HG03342 (cell line): Measurements from ENCODE around the gene TSSK6.

Source experiments
- ATAC-seq: cut with Tn5 transposase; IDR thresholded peaks from one replicate; pipeline ENCODE4 v1.9.1; 2021; ENCODE audit warnings: mild to moderate bottlenecking, moderate library complexity; ENCODE audit not compliant: unreplicated experiment

The TSSK6 gene

GRCh38 chr19:19531951-19532805, 16.8 kb upstream of the TSSK6 start:
- ATAC-seq, result no peak

DNA sequence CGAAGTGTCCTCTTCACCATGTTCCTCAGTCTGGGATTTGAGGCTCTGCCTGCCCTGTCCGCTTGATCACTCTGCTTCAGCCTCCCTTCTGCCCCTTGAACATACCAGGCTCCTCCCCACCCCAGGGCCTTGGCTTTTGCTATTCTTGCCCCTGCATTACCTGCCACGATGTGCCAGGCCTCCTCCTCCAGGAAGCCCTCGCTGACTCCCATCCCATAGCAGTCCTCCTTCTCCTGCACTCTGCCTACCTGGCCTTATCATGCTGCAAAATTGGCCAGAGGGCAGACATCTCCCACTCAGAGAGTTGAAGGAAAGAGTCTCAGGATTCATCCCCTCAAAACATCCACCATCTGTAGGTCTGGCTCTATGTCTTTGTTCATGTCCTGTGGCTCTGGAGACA, 15.5 kb upstream of the TSSK6 start:
- no peak for ATAC-seq

DNA sequence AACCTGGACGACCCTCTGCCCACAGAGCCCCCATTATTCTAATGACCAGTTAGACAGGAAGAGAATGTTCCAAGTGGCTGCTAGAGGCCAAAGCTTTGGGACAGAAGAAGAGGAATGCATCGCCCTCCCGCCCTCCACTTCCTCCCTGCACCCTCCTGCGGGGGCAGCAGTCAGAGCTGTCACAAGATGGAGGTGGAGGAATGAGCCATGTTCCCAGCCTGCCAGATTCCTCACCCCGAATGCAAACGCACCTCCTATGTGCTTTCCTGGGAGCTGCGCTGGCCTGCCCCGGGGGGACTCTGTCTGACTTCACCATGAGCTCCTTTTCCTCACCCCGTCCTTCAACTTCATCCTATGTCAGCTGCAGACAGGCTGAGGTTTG, 15.1 kb upstream of the TSSK6 start:
- ATAC-seq, result no peak

- ATAC-seq, result no peak
Observed at GRCh38 chr19:19529783-19530422, 14.6 kb upstream of the TSSK6 start.

GRCh38 chr19:19528721-19529490, 13.6 kb upstream of the TSSK6 start, which contains the start of gene YJEFN3:
Gene YJEFN3 (plus strand): TSS chr19:19528911. CDS start chr19:19528933, 22 bp downstream.
- no peak for ATAC-seq

GRCh38 chr19:19527674-19528625, 12.6 kb upstream of the TSSK6 start:
- no peak for ATAC-seq

GRCh38 chr19:19527371-19527656, 12.0 kb upstream of the TSSK6 start:
- ATAC-seq, result no peak

DNA sequence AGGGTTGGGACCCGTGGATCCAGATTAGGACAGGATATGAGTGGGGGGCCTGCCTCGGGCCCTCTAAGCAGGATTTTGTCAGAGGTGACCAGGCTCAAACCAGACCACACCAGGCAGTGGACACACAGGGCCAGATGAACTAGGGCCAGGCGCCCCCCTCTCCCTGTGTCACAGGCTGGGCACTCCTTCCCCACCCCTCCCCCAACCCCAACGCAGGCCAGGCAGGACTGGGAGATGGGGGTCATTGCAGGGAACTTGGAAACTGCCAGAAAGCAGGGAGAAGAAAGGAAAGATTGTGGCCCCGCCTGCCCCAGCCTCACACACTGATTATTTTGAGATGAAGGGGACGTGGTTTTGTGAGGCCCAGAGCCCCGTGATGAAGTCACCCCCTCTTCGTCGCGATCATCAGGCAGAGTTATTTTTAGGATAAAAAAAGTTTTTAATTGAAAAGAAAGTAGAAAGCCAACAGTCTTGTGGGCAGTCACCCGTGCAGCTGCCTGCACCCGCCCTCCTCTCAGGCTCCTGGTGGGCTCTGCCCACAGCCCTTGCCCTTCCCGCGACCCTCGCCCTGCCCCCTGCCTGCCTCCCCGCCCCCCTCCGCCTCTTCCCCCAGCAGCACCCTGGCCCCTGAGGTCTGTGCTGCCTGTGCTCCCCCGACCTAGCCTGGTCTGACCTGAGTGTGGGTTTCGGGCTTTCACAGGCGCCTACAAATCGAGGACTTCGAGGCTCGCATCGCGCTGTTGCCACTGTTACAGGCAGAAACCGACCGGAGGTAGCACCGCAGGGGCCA, 11.4 kb upstream of the TSSK6 start:
- ATAC-seq, result no peak

- ATAC-seq, result no peak
Observed at GRCh38 chr19:19525611-19526380, 10.4 kb upstream of the TSSK6 start.

- no peak for ATAC-seq
Observed at GRCh38 chr19:19524053-19524452, 8.7 kb upstream of the TSSK6 start.

DNA sequence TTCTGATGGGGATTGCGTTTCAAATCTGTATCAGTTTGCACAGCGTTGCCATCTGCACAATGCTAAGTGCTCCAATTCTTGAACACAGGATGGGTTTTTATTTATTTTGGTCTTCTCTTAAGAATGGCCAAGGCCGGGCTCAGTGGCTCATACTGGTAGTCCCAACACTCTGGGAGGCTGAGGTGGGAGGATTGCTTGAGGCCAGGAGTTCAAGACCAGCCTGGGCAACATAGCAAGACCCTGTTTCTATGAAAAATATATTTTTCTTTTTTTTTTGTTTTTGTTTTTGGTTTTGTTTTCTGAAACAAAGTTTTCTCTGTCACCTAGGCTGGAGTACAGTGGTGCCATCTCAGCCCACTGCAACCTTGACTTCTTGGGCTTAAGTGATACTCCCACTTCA, 7.8 kb upstream of the TSSK6 start:
- no peak for ATAC-seq

DNA sequence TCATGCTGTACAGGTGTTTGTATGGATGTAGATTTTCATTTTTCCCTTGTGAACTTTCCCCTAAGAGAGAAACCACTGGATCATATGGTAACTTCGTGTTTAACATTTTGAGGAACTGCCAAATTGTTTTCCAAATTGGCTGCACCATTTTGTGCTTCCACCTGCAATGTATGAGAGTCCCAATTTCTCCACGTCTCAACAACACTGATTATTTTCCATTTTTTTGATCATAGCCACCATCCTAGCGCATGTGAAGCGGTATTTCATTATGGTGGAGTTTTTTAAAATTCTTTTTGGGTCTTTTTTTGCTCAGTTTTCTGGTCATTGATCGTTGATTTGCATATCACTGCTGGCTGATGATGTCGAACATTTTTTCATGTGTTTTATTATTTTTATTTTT, 5.6 kb upstream of the TSSK6 start:
- ATAC-seq, result no peak

DNA sequence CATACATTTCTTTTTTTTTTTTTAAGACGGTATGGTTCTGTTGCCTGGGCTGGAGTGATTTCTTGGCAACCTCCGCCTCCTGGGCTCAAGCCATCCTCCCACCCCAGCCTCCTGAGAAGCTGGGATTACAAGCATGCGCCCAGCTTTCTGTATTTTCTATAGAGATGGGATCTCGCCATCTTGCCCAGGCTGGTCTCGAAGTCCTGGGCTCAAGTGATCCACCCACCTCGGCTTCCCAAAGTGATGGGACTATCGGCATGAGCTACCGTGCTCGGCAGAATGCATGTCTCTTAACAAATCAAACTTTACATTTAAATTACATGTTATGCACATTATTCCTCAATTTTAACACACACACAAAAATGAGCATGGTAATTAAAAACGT, 1.9 kb upstream of the TSSK6 start:
- ATAC-seq, result no peak

DNA sequence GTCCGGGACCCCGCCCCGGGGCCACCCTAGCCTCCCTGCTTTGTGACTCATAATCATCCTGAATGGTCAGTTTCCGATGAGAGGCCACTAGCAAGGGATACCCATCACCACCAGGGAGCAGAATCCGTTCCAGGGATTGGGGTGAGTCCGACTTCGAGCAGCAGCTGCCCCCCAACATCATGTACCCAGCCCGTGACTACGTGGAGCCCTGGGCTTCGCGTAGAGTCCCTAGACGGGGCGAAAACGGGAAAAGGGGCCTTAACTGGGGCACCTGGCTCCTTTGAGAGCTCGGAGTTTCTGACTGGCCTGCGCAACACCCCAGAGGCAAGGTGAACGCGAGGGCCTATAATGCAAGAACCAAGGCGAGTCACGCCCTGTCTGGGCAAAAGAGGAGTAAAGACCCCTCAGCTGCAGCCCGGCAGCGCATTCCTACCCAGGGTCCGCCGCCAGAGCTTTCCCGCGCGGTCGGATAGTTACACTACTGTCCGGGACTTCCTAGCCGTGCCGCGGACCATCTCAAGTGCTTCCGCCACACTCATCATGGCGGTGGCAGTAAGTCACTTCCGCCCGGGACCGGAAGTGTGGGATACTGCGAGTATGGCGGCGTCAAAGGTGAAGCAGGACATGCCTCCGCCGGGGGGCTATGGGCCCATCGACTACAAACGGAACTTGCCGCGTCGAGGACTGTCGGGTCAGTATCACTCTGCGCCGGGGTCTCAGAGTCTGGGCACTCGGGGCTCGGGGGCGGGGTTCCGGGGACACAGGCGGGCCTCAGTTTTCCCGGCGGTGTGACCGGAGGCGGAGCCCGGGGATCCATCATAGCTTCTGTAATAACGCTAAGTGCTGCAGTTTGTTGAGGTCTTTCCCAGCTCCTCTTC, 533 bp upstream of the TSSK6 start, which contains the start of gene NDUFA13:
TSS of gene NDUFA13 (plus strand) at position 584 of the 878 bp plus-strand sequence. CDS start at position 598, 14 bp downstream.
- peak; percentile 80 for ATAC-seq

DNA sequence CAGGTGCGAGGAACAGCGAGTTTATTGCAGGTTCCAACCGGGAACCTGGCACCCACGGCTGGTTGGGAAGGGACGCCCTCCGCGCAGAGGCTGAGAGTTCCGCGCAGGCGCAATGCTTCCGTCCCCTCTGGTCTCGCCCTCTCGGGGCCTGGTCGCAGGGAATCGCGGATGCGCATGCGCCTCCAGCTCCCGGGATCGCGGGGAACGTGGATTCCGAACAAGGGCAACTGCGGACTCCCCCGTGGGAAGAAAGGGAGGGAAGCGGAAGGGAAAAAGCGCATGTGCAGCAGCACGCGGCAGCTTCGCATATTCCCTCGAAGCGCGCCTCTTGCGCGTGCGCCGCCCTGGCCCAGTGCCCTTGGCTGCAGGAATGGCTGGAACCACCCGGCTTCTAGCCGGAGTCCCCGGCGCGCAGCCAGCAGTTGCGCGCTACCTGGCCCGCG, 1.1 kb downstream of the TSSK6 start:
- no peak for ATAC-seq

- no peak for ATAC-seq
Observed at GRCh38 chr19:19513682-19514081, 1.7 kb downstream of the TSSK6 start.

GRCh38 chr19:19510432-19510831, 4.9 kb downstream of the TSSK6 start:
- no peak for ATAC-seq

GRCh38 chr19:19508217-19508616, 7.1 kb downstream of the TSSK6 start:
- no peak for ATAC-seq
